IMR-90 (cell line): Measurements from ENCODE around the gene DMD.

Experiments used
- CEBPB ChIP-seq: IDR thresholded peaks from 2 replicates; pipeline ENCODE4 v1.6.1; 2012; ENCODE audit warnings: low read depth, low read length, improper control_type of control experiment
- CTCF ChIP-seq: conservative IDR thresholded peaks from 2 replicates; pipeline ENCODE4 v1.5.1; 2012; ENCODE audit warnings: mild to moderate bottlenecking, low read depth, low read length, improper control_type of control experiment
- ELK1 ChIP-seq: fragments of 150-350 bp; IDR thresholded peaks from 2 replicates; pipeline ENCODE4 v1.6.1; 2016; ENCODE audit warnings: low read depth, mild to moderate bottlenecking, low read length, moderate library complexity, borderline replicate concordance
- MXI1 ChIP-seq: IDR thresholded peaks from 2 replicates; pipeline ENCODE4 v1.6.1; 2012; ENCODE audit warnings: low read depth, mild to moderate bottlenecking, low read length, moderate library complexity, borderline replicate concordance
- POLR2A ChIP-seq: IDR thresholded peaks from 2 replicates; pipeline ENCODE4 v1.6.1; 2012; ENCODE audit warnings: mild to moderate bottlenecking, low read depth, low read length
- RCOR1 ChIP-seq: IDR thresholded peaks from 2 replicates; pipeline ENCODE4 v1.6.1; 2012; ENCODE audit warnings: mild to moderate bottlenecking, low read length, improper control_type of control experiment; ENCODE audit not compliant: insufficient replicate concordance
- USF2 ChIP-seq: fragments of 150-350 bp; IDR thresholded peaks from 2 replicates; pipeline ENCODE4 v1.6.1; 2017; ENCODE audit warnings: mild to moderate bottlenecking, antibody characterized with exemption, low read length, low read depth

- TF ChIP-seq CTCF = no peak
- no peak for TF ChIP-seq ELK1
- TF ChIP-seq USF2 = no peak
- TF ChIP-seq RCOR1 = no peak
- no peak for TF ChIP-seq POLR2A
- TF ChIP-seq MXI1 = no peak
- TF ChIP-seq CEBPB = no peak
Measured at GRCh38 chrX:31988975-31989374, 1222.4 kb downstream of the DMD start.
